Mucosa of descending colon (tissue), 3 donors: ENCODE results near the gene TMEM254. TPM values are rescaled to one million over a fixed set of nuclear protein-coding genes. Genes with fewer than 3 reads are reported as not detected.
"Not testable (repeated sequence)": the region's sequence is repeated elsewhere in the genome, so short reads cannot be mapped to it uniquely, and the experiment has no call there.

ENCODE experiments used
- ATAC-seq: fragments of 200-7000 bp; cut with Tn5 transposase; one replicate; pipeline ENCODE4 v1.9.1; 2020; ENCODE audit warnings: mild to moderate bottlenecking, moderate library complexity
- DNase-seq, 3 donors: peaks; one replicate each; pipeline ENCODE4 v3.0.0-alpha.2; 2020
- H3K36me3 ChIP-seq: fragments of 200-600 bp; one replicate; pipeline ENCODE4 v1.8.0; 2021; ENCODE audit warnings: low read depth, mild to moderate bottlenecking
- H3K4me1 ChIP-seq: fragments of 200-600 bp; one replicate; pipeline ENCODE4 v1.8.0; 2021; ENCODE audit warnings: low read depth, mild to moderate bottlenecking
- H3K4me3 ChIP-seq: fragments of 200-600 bp; one replicate; pipeline ENCODE4 v1.8.0; 2021; ENCODE audit warnings: mild to moderate bottlenecking
- H3K9me3 ChIP-seq: fragments of 200-600 bp; one replicate; pipeline ENCODE4 v1.8.0; 2021; ENCODE audit warnings: mild to moderate bottlenecking
- intact Hi-C, 2 donors: fragments of 100-400 bp; cut with DNase I in 1 of 2; cut with micrococcal nuclease in 1 of 2; formaldehyde crosslinking; loops; one replicate each; pipeline versions ENCODE4 v1.11.0 to v1.11.1; 2022; cut with DNase I, micrococcal nuclease
- total RNA-seq, 3 donors: library from RNA; stranded (reverse); fragmentation: NEBNext Ultra II Directional in 2 of 3; extraction: Animal tissue kit (Norgen Biotek cat#: 25700) in 2 of 3; gene quantifications; one replicate each; pipeline versions ENCODE4 v1.2.1 to v1.2.4, GENCODE V29; 2021 to 2023
- TF ChIP-seq, protein P1 (sequence below): fragments of 200-600 bp; IDR thresholded peaks from one replicate; pipeline ENCODE4 v1.8.0; 2022; ENCODE audit warnings: antibody characterized with exemption, mild to moderate bottlenecking
- donor health status: DM: no; HTN: no; CAD: no; lungs with moderate emphysema.
- donor health status: DM: no; HTN: no; CAD: no.
- donor health status: DM: no; HTN: yes; CAD: no.

The TMEM254 gene
- total RNA-seq, 3 donors from 2014 or later = 17.2 to 34.5 (median 26.9) TPM

DNA sequence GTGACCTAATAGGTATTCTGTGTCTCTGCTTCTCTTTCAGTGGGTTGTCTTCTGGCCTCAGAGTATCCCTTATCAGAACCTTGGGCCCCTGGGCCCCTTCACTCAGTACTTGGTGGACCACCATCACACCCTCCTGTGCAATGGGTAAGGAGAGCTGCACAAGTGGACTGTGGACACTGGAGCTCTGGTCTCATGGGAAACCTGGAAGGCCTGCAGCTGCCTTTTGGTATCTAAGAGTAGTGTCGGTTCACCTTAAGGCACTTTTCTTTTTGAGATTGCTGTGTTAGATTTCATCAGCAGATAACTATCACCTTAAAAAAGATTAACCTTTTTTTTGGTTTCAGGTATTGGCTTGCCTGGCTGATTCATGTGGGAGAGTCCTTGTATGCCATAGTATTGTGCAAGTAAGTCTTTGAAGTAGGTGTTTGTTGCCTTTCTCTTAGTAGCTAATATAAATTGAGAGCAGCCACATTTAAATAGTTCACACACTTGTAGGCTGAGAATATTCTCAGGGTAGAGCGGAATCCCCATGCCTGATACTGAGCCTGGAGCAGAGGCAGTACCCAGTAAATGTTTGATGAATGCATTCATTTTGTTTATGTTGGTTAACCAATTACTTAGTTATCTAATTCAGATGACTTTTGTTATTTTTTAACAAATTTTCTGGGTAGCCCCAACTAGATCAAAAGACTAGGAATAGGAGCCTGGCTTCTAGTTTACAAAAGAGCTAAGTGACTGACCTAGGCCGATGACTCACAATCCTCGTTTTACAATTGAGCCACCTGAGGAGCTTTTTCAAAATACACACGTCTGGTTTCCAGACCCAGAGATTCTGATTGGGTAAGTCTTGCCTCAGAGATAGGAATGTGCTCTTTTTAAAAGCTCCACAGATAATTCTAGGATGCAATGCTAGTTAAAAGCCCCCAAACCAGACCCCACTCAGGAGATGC is 3.6 kb downstream of the TMEM254 start:
- intact Hi-C loops = no loop called here
- Histone ChIP-seq H3K4me1 (peaks cover 14% of the 10 kb centered on the region), H3K9me3 (no peaks in the 10 kb centered on the region), H3K4me3 (no peak overlapping the region), H3K36me3 (no peaks in the 10 kb centered on the region)
- ATAC-seq (no peak), DNase-seq (no peak)
- TF ChIP-seq, protein P1, sequence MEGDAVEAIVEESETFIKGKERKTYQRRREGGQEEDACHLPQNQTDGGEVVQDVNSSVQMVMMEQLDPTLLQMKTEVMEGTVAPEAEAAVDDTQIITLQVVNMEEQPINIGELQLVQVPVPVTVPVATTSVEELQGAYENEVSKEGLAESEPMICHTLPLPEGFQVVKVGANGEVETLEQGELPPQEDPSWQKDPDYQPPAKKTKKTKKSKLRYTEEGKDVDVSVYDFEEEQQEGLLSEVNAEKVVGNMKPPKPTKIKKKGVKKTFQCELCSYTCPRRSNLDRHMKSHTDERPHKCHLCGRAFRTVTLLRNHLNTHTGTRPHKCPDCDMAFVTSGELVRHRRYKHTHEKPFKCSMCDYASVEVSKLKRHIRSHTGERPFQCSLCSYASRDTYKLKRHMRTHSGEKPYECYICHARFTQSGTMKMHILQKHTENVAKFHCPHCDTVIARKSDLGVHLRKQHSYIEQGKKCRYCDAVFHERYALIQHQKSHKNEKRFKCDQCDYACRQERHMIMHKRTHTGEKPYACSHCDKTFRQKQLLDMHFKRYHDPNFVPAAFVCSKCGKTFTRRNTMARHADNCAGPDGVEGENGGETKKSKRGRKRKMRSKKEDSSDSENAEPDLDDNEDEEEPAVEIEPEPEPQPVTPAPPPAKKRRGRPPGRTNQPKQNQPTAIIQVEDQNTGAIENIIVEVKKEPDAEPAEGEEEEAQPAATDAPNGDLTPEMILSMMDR = no peak

DNA sequence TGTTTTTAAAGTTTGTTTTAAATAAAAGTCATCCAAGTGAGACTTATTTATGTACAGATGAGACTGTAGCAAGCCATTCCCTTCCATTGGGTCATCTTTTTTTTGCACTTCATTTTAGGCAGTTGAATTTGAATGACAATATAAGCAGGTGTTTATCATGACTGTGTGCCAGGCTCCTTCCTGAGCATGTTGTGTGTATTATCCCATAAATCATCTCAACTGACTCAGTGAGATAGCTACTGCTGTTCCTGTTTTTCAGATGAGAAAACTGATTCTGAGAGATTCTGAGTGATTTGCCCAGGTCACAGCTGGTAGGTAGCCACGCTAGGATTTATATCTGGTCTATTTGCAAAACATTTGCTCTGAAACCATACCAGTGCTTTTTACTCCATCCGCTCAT is 11.7 kb downstream of the TMEM254 start:
- Histone ChIP-seq H3K9me3 (no peaks in the 10 kb centered on the region), H3K4me1 (no peaks in the 10 kb centered on the region), H3K4me3 (no peak overlapping the region), H3K36me3 (no peaks in the 10 kb centered on the region)
- DNase-seq (no peak), ATAC-seq (no peak)
- intact Hi-C loops = no loop called here
- TF ChIP-seq, protein P1 = no peak

DNA sequence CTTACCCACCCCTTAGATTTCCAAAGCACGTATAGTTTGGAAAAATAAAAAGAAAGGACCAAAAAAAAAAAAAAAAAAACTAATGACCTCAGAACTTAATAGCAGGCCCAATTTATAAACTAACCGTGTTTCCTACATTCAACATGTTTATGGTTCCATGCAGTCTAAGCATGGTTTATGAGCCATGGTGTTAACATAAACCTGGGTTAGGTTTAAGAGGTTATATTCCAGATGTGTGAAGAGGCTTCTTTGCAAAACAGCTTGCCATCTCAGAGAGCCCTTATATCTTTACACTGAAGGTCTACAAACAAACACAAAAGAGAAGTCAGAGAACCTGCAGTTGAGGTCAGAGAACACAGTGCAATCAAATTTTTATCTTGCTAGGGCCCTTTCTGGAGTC is 15.8 kb downstream of the TMEM254 start:
- intact Hi-C loops = no loop called here
- H3K9me3 ChIP-seq = no peaks in the 10 kb centered on the region
- no peak for DNase-seq

DNA sequence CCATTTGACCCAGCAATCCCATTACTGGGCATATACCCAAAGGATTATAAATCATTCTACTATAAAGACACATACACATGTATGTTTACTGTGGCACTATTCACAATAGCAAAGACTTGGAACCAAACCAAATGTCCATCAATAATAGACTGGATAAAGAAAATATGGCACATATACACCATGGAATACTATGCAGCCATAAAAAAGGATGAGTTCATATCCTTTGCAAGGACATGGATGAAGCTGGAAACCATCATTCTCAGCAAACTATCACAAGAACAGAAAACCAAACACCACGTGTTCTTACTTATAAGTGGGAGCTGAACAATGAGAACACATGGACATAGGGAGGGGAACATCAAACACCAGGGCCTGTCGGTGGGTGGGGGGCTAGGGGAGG is 19.8 kb downstream of the TMEM254 start:
- ATAC-seq, intact Hi-C loops, H3K9me3 ChIP-seq, DNase-seq, H3K4me3 ChIP-seq, H3K36me3 ChIP-seq, H3K4me1 ChIP-seq: not testable (repeated sequence)

More for the DNA sequence above, 15.8 kb downstream of the TMEM254 start:
- TF ChIP-seq, protein P1 = no peak
- Histone ChIP-seq H3K4me3 (no peak overlapping the region), H3K4me1 (no peaks in the 10 kb centered on the region), H3K36me3 (no peaks in the 10 kb centered on the region)
- ATAC-seq = no peak

DNA sequence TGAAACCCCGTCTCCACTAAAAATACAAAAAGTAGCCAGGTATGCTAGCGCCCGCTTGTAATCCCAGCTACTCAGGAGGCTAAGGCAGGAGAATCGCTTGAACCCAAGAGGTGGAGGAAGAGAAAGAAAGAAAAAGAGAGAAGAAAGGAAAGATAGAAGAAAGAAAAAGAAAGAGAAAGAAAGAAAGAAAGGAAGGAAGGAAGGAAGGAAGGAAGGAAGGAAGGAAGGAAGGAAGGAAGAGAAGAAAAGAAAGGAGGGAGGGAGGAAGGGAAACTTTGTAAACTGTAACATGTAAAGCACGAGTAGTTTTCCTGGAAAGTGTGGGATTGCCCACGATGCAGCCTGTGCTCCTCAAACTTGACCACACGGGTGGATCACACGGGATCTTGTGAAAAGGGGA is 20.8 kb downstream of the TMEM254 start:
- intact Hi-C loops, H3K4me1 ChIP-seq, DNase-seq, H3K4me3 ChIP-seq, H3K36me3 ChIP-seq, H3K9me3 ChIP-seq, ATAC-seq: not testable (repeated sequence)

DNA sequence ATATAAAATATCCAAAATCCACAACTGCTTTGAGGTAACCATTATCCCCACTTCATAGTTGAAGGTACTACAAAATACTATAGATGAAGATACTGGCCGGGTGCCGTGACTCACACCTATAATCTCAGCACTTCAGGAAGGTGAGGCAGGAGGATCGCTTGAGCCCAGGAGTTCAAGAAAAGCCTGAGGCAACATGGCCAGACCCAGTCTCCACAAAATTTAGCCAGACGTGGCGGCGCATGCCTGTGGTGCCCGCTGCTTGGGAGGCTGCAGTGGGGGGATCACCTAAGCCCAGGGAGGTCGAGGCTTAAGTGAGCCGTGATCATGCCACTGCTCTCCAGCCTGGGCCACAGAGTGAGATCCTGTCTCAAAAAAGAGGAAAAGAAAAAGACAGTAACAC is 21.7 kb downstream of the TMEM254 start:
- intact Hi-C loops = no loop called here
- ATAC-seq (no peak), DNase-seq (no peak)
- Histone ChIP-seq H3K36me3 (no peaks in the 10 kb centered on the region), H3K9me3 (no peaks in the 10 kb centered on the region), H3K4me1 (no peaks in the 10 kb centered on the region), H3K4me3 (no peak overlapping the region)
- TF ChIP-seq, protein P1 = no peak
